WTC11 (cell line): ENCODE data around the gene TNFRSF14. TPM values are rescaled to one million over a fixed set of nuclear protein-coding genes. Genes with fewer than 3 reads are reported as not detected.
"Not testable (repeated sequence)": the region's sequence is repeated elsewhere in the genome, so short reads cannot be mapped to it uniquely, and the experiment has no call there.

ENCODE experiments used
- ATAC-seq: fragments of 200-7000 bp; cut with Tn5 transposase; 2 replicates; pipeline ENCODE4 v1.10.0; 2021; ENCODE audit warnings: mild to moderate bottlenecking, moderate library complexity
- CTCF ChIA-PET: fragments of 300-600 bp; sonication (Branson Sonifier 250); formaldehyde crosslinking; loops from one replicate; lab custom pipeline; 2021; ENCODE audit warnings: antibody characterized with exemption; lab: Charles Lee
- POLR2A ChIA-PET: fragments of 350-600 bp; sonication (Branson Sonifier 250); formaldehyde crosslinking; loops from one replicate; lab custom pipeline; 2021; ENCODE audit warnings: antibody characterized with exemption; lab: Charles Lee
- DNase-seq: peaks from one replicate; pipeline ENCODE4 v3.0.0; 2021; ENCODE audit warnings: low spot score
- H3K27ac Mint-ChIP-seq: 2 replicates; pipeline ENCODE4 v1.8.0; 2021; ENCODE audit warnings: mixed read lengths
- H3K27me3 Mint-ChIP-seq: 2 replicates; pipeline ENCODE4 v1.8.0; 2021; ENCODE audit warnings: low read depth, mild to moderate bottlenecking, moderate library complexity, mixed read lengths
- H3K36me3 Mint-ChIP-seq: 2 replicates; pipeline ENCODE4 v1.8.0; 2021; ENCODE audit warnings: mixed read lengths
- H3K4me1 Mint-ChIP-seq: 2 replicates; pipeline ENCODE4 v1.8.0; 2022; ENCODE audit warnings: mixed read lengths
- H3K4me3 Mint-ChIP-seq: 2 replicates; pipeline ENCODE4 v1.8.0; 2021; ENCODE audit warnings: mild to moderate bottlenecking, moderate library complexity, mixed read lengths
- H3K9me3 Mint-ChIP-seq: 2 replicates; pipeline ENCODE4 v1.8.0; 2021; ENCODE audit warnings: mixed read lengths
- ATF1 ChIP-seq: sonication (generic); formaldehyde crosslinking; IDR thresholded peaks from 2 replicates; pipeline ENCODE4 v1.8.1; 2023; ENCODE audit warnings: mild to moderate bottlenecking, moderate library complexity, missing genetic modification reagents
- CREM ChIP-seq: sonication (generic); formaldehyde crosslinking; IDR thresholded peaks from 2 replicates; pipeline ENCODE4 v1.8.1; 2022; ENCODE audit warnings: mild to moderate bottlenecking, missing genetic modification reagents, moderate library complexity
- ELF4 ChIP-seq: sonication (generic); formaldehyde crosslinking; IDR thresholded peaks from 2 replicates; pipeline ENCODE4 v1.8.1; 2022; ENCODE audit warnings: low read depth, mild to moderate bottlenecking, moderate library complexity, missing genetic modification reagents
- ESRRA ChIP-seq: sonication (generic); formaldehyde crosslinking; IDR thresholded peaks from 2 replicates; pipeline ENCODE4 v1.8.1; 2022; ENCODE audit warnings: mild to moderate bottlenecking, missing genetic modification reagents, borderline replicate concordance
- GTF2I ChIP-seq: fragments of 250-450 bp; sonication (Bioruptor Pico); conservative IDR thresholded peaks from 2 replicates; pipeline ENCODE4 v1.4.0; 2021; ENCODE audit warnings: mild to moderate bottlenecking
- HMGXB4 ChIP-seq: sonication (generic); formaldehyde crosslinking; IDR thresholded peaks from 2 replicates; pipeline ENCODE4 v1.8.1; 2023; ENCODE audit warnings: mild to moderate bottlenecking, moderate library complexity, missing genetic modification reagents
- IRF1 ChIP-seq: sonication (generic); formaldehyde crosslinking; IDR thresholded peaks from 2 replicates; pipeline ENCODE4 v1.8.0; 2023; ENCODE audit warnings: missing genetic modification reagents
- JAZF1 ChIP-seq: fragments of 250-450 bp; sonication (Bioruptor Pico); IDR thresholded peaks from 2 replicates; pipeline ENCODE4 v1.9.0; 2021; ENCODE audit warnings: moderate library complexity, mild to moderate bottlenecking, inconsistent platforms
- JUN ChIP-seq: sonication (generic); formaldehyde crosslinking; IDR thresholded peaks from 2 replicates; pipeline ENCODE4 v1.8.0; 2023; ENCODE audit warnings: mild to moderate bottlenecking, missing genetic modification reagents
- NFE2L1 ChIP-seq: sonication (generic); formaldehyde crosslinking; IDR thresholded peaks from 2 replicates; pipeline ENCODE4 v1.8.1; 2023; ENCODE audit warnings: missing genetic modification reagents
- STAT6 ChIP-seq: sonication (generic); formaldehyde crosslinking; conservative IDR thresholded peaks from 2 replicates; pipeline ENCODE4 v1.8.1; 2023; ENCODE audit warnings: mild to moderate bottlenecking, low read depth, missing genetic modification reagents, moderate library complexity
- USF1 ChIP-seq: sonication (generic); formaldehyde crosslinking; IDR thresholded peaks from 2 replicates; pipeline ENCODE4 v1.8.0; 2022; ENCODE audit warnings: mild to moderate bottlenecking, missing genetic modification reagents
- ZNF138 ChIP-seq: sonication (generic); formaldehyde crosslinking; conservative IDR thresholded peaks from 2 replicates; pipeline ENCODE4 v1.8.1; 2022; ENCODE audit warnings: mild to moderate bottlenecking, moderate library complexity, missing genetic modification reagents
- ZNF219 ChIP-seq: sonication (generic); formaldehyde crosslinking; IDR thresholded peaks from 2 replicates; pipeline ENCODE4 v1.8.0; 2023; ENCODE audit warnings: missing genetic modification reagents, mild to moderate bottlenecking, borderline replicate concordance
- ZNF416 ChIP-seq: fragments of 250-450 bp; sonication (Bioruptor Pico); IDR thresholded peaks from 2 replicates; pipeline ENCODE4 v1.9.0; 2021; ENCODE audit warnings: mild to moderate bottlenecking, inconsistent platforms
- ZNF512 ChIP-seq: sonication (generic); formaldehyde crosslinking; IDR thresholded peaks from 2 replicates; pipeline ENCODE4 v1.8.1; 2022; ENCODE audit warnings: missing genetic modification reagents, borderline replicate concordance
- ZNF532 ChIP-seq: fragments of 250-450 bp; sonication (Bioruptor Pico); IDR thresholded peaks from 2 replicates; pipeline ENCODE4 v1.9.0; 2021; ENCODE audit warnings: mild to moderate bottlenecking, borderline replicate concordance
- total RNA-seq: library from RNA; stranded (reverse); gene quantifications from 3 replicates; pipeline ENCODE4 v1.2.3, GENCODE V29; 2021

TNFRSF14 gene
- total RNA-seq, 1 experiment from 2014 or later = 0.87 TPM

GRCh38 chr1:2567083-2567679, 11.0 kb downstream of the TNFRSF14 start:
- DNase-seq (no peak), ATAC-seq (no peak)
- Mint-ChIP-seq H3K4me1 (0 out of 2 replicates have a peak, but pooled peaks cover 3% of the 10 kb centered on the region), H3K4me3 (no peak overlapping the region), H3K27ac (no peak overlapping the region), H3K36me3 (no peaks in the 10 kb centered on the region), H3K9me3 (no peaks in the 10 kb centered on the region), H3K27me3 (no peaks in the 10 kb centered on the region)
- POLR2A ChIA-PET = no interaction called here
- TF ChIP-seq GTF2I (CRISPR knock-in tag) (no peak), ZNF416 (CRISPR knock-in tag) (no peak), JAZF1 (CRISPR knock-in tag) (no peak), ZNF512 (CRISPR knock-in tag) (no peak), ZNF219 (CRISPR knock-in tag) (no peak), USF1 (no peak)
- CTCF ChIA-PET = no interaction called here

- CTCF ChIA-PET, ATAC-seq, H3K27me3 Mint-ChIP-seq, H3K36me3 Mint-ChIP-seq, H3K27ac Mint-ChIP-seq, DNase-seq, H3K4me3 Mint-ChIP-seq, POLR2A ChIA-PET, H3K4me1 Mint-ChIP-seq: not testable (repeated sequence)
- H3K9me3 Mint-ChIP-seq = peaks cover 10% of the 10 kb centered on the region
These were observed 12.1 kb downstream of the TNFRSF14 start for GRCh38 chr1:2568187-2568816.

- ChIA-PET CTCF (no interaction called here), POLR2A (no interaction called here)
- Mint-ChIP-seq H3K27ac (no peak overlapping the region; the same call in 1 of the 2 replicates), H3K36me3 (peaks cover 11% of the 10 kb centered on the region; the same call in 1 of the 2 replicates), H3K4me1 (0 out of 2 replicates have a peak, but pooled peaks cover 3% of the 10 kb centered on the region), H3K27me3 (peaks cover 11% of the 10 kb centered on the region; the same call in 1 of the 2 replicates), H3K4me3 (no peak overlapping the region), H3K9me3 (peaks cover 18% of the 10 kb centered on the region)
- no peak for ATAC-seq
- no peak for DNase-seq
- no peak for TF ChIP-seq HMGXB4
- no peak for TF ChIP-seq STAT6 (CRISPR knock-in tag)
- no peak for TF ChIP-seq ESRRA
- TF ChIP-seq ELF4 = no peak
- no peak for TF ChIP-seq IRF1
- TF ChIP-seq ZNF138 (CRISPR knock-in tag) = no peak
- TF ChIP-seq ZNF532 = no peak
- TF ChIP-seq ATF1 (CRISPR knock-in tag) = no peak
- TF ChIP-seq JUN = no peak
- no peak for TF ChIP-seq CREM
- no peak for TF ChIP-seq NFE2L1 (CRISPR knock-in tag)
These were observed 12.9 kb downstream of the TNFRSF14 start for GRCh38 chr1:2569060-2569459.
